ENCODE results near the gene BACH2.

Gene BACH2

DNA sequence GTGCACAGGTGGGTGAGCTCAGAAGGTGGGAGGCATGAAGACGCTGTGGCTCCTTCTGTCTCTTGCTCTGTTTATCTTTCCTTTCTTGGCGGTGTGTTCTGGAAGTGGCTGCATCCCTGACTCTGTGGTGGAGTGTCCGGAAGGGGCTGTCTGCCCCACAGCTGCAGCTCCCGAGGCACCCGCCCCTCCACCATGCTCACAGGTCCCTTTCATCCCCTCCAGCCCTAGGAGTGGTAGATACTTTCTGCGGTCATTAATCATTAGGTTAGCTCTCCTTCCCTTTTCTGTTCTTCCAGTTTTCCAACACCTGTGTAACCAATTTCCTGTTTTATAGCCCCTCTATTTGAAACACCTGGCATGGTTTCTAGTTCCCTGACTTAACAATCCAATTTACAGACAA is 336.8 kb downstream of the BACH2 start:
- no peak for ATAC-seq

DNA sequence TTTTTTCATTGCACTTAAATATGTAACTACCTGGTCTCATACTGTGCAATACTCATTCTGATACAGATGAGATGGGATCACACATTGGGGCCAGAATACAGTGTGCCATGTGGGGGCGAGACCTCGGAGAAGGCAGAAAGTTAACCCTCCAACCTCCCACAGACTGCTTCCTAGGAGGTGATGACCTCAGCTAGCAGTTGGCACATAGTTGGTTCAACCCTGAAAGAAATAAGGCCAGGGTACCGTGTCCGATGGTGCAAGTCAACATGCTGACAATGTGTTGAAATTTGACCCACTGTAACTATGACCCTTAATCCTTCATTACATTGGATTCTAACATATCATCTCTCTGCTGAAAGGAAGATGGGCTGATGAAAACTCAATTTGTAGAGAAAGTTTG is 340.5 kb downstream of the BACH2 start:
- ATAC-seq, result no peak

DNA sequence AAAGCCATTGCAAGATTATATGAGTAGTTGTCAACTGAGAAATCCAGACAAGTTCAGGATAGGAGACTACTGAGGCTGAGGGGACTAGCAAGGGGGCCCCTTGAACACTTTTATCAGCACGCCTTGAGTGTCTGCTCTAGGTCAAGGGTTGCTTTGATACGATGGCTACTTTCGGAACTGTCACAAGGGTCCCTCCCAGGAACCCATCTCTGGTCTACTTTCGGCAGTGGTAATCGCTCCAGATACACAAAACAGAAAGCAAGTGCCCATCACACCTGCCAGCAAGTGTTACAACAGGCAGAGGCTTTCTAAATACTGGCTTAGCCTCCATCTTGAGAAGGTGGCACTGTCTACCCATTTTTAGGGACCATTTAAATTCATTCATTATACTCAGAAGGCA is 341.3 kb downstream of the BACH2 start:
- ATAC-seq, result no peak

DNA sequence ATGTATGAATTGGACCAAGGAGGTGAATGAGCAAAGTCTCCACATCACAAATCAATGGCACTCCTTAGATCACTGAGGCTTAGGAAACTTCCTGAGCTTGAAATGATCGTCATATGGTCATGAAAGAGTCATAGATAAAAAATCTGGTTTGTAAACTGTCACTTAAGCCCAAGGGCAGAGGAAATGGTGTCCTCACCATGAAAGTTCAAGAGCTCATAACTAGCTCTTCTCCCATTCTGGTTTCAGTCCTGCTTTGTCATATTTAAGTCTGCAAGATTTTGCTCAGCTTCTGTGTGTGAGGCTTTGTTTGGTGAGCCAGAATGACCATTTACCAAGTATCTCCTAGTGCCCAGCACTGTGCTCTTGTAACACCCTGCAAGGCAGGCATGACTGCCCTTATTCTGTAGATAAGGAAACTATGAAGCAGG is 341.9 kb downstream of the BACH2 start:
- ATAC-seq, result peak; percentile 33

DNA sequence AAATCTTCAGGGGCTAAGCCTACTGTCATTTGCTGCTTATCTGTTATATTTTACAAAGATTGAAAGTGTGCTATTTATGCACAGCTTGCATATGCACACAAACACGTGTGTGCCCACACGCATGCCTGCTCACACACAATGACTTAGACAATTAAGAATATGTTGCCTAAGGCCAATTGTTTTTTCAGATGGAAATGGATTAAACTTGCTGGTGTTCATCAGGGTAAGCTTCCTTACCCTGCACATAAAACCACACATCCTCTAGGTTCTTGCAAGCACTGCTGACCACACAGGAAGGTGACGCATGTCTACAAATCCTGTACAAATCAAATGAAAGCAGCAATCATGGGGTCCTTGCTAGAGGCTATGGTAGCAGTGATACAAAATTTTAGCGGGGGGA is 344.0 kb downstream of the BACH2 start:
- peak; percentile 82 to 85 for ATAC-seq

DNA sequence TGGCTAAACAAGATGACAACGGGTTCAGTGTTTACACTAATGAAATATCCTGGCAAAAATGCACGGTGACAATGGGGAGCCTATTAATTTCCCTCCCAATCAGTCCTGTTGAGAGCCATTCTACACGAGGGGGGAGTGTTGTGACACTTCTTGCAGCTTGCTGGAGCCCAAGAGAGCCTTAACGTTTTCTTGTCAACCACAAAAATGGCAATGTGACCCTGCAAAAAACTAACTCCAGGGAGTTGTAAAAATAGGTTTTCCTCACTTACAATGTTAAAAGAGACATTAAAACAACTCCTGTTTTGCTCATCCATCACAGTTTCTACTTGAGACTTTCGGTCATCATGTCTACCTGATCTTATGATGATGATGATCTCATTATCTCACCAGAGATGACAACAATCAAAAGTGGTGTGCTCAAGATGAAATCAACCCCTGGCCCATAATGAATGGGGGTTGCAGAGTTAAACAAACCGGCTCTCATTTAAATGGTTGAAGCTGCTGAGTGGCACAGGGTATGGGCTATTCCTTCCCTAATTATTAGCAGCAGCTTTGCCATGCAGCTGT is 344.5 kb downstream of the BACH2 start:
- ATAC-seq, result peak; percentile 49 to 62

DNA sequence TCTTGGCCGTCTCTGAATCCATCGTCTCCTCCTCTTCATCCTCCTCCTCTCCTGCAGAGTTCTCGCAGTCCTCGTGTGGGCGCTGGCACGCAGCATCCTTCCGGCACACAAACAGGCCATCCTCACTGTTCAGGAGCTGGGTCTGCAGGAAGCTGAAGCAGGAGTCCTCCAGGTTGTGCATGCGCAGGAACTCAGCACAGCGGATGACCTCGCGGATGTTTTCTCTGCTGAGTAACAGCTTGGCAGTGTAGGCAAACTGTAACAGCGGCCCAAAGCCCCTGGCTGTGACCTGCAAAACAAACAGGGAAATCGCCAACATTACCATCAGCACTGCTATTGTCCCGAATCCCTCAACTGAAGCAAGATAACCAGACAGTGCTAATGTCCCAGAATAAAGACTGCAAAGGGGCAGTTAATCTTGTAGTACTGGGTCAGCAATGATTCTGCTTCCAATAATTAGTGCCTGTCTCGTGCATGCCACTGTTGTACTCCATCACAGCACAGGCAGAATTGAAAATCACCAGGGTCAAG is 345.0 kb downstream of the BACH2 start:
- no peak for ATAC-seq

DNA sequence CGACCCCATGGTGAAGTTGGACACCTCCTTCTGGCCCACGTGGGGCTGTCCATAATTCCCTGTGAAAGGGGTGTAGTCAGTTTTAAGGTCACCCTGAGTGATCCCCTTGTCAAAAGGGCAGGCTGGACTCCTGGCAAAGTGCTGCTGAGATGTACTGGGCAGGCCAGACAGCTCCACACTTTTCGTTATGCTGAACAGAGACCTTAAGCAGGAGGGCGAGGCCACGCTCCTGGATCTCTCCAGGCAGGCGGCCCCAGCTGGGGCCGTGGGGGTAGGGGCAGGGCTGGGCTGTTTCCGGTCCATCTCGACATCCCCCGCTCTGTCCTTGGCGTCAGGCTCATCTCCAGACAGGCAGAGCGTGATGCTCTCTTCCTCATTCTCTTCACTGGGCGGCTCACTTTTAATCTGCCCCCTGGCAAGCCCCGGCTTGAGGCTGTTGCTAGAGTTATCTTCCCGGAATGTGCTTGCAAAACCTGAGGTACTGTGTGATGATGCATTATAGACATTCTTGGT is 345.7 kb downstream of the BACH2 start:
- no peak for ATAC-seq

DNA sequence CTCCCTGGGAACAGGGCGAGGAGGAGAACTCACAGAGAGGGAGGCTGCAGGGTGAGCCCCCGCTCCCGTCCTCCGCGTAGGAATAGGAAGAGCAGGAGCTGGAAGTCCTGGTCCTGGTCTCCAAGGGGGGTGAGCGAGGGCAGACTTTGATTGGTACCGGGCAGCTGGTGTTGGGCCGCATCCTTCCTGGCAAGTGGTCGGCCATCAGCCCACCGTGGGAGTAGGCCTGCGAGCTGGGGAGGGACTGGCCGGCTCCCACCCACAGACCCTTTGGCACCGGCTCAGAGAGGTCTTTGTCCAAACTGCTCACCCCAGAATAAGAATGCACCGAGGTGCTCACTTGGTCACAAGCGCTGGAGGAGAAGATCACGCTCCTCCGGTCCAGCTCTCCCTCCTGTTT is 346.2 kb downstream of the BACH2 start:
- no peak for ATAC-seq

DNA sequence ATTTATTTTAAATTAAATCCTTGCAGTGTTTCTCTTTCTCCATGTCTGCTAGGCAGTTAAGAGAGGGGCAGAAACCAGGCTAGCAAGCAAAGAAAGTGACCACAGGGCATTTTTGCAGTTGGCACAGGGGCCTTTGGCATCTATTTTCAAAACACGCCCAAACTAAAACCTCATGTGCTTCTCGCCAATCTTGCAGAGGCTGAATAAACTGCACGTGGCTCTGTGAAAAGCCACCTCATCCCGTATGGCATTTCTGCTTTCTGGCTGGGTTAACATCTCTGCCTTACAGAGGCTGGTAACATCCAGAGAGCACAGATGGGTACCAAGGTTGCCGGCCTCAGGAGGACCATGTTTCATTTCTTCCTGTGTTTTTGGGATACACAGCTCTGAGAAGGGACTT is 347.8 kb downstream of the BACH2 start:
- ATAC-seq, result no peak

DNA sequence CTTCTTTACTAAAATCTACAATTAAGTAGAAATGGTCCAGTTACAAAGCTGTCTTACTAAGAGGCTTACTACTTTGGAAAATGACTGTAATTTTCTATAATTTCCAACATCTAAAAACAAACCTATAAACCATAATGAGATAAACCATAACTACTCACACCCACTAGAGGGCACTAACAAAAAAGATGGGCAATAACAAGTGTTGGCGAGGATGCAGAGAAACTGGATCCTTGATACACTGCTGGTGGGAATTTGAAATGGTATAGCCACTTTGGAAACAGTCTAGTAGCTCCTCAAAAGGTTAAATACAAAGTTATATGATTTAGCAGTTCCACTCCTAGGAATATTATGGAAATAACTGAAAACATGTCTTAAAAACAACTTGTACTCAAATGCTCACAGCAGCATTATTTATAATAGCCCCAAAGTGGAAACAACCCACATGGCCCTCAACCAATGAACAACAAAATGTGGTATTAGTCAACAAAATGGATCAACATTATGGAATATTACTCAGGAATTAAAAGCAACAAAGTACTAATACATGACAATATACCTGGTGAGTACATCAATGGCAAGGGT is 351.7 kb downstream of the BACH2 start:
- peak in 1 of 2 donors; percentile 15 for ATAC-seq

DNA sequence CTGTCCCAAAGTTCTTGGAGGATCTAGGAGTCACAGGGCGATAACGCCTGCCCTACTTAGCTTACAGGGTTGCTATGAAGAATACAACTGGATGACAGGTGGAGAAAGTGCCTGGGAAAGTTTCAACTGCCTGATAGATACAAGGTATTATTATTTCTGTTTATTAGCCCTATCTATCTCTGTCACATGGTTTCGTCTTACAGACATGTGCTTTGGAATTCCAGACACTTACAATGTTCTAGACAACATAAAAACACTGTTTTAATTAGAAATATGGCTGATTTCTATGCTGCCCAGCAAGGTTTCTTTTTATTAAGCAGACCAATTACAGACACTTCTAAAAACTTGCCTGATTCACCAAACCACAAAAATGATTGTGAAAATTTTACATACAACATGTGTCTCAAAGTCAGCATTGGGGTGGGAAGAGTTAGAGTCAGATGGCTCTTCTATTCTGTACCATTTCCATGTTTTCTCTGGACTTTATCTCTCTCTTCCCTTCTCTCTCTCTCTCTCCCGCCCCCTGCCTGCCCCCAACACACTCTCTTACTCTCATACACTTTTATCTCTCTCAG is 352.4 kb downstream of the BACH2 start:
- peak; percentile 42 to 45 for ATAC-seq

DNA sequence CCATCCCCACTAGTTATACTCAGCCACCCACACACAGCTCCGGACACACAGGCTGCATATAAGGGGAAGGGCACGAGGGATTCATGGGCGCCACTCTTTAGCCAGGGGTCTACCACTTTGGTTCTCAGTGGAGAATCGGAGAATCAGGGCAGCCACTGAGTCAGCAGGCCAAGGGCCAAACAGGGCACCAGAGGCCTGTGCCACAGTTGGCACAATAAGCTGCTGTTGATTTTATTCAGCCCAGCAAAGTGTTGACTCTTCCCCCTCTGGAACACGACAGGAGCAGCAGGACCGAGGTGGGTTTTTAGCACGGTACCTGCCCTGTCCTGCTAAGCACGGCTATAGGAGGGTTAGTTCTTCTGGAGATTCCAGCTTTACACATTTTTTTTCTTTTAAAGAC is 354.0 kb downstream of the BACH2 start:
- no peak for ATAC-seq

DNA sequence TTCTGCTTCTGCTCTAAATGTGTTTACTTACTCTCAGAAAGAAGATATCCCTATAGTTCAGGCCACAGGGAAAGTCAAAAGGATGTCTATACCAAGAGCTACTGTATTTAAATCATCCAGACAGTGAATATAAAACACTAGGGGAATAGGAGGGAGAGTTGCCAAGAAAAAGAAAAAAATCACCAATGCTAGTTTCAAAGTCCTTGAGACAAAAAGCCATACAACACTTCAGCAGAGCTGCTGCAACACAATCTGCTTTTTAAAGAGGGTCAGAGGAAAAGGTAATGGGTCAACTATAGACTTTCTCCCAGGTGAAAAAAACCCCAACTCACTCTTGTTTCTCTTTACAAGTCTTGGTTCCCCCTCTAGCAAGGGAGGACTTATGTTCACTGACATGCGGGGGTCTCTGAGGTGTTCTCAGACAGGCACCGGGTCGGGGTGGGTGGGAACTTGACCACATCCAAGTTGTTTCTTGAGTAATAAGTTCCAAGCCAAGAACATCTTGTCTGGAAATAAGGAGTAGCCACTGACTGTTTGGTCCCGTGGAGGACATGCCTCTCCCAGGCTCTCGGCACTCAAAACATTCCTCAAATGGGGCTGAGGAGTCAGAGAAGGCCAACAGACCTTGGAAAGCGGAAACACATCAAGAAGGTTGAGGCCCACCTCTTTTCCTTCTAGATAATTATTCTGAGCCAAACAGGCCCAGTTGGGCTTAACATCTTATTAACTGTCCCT is 354.7 kb downstream of the BACH2 start:
- no peak for ATAC-seq

DNA sequence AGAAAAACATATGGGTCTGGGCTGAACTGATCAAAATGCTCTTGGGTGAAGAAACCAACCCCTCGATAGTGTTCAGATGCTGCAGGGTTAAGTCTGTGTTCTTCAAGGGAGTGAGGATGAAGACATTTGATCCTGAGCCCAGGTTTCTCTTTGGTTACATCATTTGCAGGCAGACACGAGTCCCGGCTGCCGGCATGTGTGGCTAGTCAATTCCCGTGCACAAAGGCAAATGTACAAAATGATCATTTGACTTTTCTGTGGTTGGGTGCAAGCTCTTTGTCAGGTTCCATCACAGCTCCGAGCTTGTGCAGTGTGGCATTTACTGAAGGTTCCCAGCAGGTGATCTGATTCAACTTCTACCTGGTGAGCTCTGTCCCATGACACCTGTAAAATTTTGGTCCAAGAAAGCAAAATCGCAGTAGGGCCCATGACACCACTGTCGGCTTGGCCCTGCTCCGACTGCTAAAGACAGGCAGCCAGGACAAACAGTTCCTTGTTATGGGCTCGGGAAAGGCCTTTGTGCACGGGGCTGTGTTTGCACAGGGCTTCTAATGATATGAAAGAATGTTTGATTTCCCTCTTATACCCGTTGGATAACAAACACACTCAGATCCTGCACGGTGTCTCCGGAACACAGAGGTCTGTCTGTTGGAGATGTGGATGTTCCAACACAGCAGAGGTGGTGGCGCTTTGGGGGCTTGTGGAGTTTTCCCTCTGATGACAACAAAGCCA is 355.4 kb downstream of the BACH2 start:
- ATAC-seq, result no peak

DNA sequence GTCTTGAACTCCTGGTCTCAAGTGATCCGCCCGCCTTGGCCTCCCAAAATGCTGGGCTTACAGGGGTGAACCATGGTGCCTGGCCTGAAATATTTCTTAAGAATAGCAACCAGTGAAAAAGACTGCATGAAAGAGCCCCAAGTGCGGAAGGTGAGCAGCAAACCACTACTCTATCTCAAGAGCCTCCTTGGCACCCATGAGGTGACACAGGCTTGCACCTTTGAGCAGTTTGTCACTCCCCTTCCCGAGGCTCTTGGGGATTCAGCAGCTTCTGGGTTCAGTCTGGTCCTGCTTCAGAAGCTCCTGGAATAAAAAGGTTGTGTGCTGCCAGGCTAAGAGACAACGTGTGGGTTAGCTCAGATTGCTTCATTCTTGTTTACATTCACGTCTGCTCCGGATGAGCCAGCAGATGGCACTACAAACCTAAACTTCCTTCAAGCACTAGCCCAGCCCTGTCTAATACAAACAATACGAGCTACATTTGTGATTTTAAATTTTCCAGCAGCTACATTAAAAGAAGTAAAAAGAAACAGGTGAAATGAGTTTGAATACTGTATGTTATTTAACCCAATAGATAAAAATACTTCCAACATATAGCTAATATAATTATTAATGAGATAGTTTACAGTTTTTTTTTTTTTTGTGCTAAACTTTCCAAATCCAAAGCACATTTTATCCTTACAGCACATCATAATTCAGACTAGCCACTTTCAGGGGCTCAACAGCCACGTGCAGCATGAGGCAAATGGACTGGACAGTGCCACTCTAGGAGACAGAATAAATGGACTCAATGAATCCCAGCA is 356.2 kb downstream of the BACH2 start:
- peak; percentile 81 to 88 for ATAC-seq

DNA sequence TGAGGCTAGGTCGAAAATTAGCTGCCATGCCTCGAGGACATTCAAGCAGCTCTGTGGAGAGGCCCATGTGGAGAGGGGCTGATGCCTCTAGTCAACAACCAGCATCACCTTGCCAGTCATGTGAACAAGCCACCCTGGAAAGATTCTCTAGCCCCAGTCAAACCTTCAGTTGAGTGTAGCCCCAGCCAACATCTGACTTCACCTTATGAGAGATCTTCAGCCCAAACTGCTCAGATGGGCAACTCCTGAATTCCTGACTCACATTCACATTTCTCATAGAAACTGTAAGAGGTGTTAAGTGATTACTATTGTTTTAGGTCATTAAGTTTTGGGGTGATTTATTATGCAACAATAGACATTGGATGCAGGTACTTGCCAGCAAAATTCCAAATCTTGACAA is 357.5 kb downstream of the BACH2 start:
- ATAC-seq, result no peak

DNA sequence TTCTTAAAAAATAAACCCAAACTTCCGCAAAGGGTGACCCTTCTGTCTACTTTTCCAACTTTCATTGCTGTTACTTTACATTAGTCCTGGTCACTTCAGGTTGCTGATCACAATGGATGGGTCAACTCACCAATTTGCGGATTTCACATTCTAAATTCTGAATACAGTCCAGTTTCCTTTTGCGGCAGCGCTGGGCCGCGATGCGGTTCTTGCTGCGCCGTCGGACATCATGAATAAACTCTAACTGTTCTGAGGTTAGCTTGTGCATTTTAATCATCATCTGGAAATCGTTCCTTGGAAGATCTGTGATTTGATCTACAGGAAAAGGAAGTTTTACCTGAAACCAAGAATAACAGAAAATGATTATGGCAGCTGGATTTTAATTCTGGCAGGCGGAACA is 358.6 kb downstream of the BACH2 start:
- ATAC-seq, result no peak

DNA sequence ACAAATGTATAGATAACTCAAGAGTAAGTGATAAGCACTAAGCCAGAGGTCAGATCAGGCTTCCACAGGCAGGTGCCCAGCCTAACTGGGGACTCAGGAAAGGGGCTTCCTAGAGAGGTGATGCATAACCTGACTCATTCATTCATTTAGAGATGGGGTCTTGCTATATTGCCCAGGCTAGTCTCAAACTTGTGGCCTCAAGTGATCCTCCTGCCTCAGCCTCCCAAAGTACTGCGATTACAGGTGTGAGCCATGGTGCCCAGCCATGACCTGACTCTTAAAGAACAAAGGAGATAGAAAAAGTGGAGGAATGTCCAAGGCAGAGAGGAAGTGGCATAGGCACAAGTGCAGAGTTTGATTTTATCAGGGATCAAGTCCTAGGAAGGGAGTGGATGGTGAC is 360.5 kb downstream of the BACH2 start:
- ATAC-seq, result no peak

DNA sequence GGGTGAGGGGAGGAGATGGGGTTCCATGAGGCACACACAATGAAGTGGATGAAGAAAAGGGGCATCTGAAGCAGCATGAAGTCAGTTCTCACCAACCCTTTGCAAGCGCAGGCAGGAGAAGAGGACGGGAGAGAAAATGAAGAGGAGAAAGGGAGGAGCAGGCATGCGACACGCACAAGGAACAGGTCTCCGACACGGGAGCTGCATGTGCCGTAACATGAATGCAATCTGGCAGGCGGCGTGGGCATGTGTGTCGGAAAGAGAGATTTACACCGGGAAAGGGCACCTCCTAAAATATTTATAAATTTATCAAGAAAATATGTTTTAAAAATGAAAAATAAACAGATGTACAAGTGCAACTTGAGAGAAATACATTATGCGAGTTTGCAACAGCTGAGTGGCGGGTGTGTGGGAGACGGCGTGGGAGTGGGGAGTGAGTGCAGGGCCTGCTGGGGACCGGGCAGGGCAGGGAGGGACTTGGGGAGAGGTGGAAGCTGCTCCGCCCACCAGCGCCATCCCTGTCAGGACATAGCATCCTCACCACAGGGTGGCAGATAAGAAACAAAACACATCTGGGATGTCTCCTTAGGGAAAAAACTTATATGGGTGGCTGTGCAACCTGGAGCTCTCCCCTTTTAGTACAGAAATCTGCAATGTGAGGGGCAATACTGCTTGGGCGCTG is 361.8 kb downstream of the BACH2 start:
- no peak for ATAC-seq

DNA sequence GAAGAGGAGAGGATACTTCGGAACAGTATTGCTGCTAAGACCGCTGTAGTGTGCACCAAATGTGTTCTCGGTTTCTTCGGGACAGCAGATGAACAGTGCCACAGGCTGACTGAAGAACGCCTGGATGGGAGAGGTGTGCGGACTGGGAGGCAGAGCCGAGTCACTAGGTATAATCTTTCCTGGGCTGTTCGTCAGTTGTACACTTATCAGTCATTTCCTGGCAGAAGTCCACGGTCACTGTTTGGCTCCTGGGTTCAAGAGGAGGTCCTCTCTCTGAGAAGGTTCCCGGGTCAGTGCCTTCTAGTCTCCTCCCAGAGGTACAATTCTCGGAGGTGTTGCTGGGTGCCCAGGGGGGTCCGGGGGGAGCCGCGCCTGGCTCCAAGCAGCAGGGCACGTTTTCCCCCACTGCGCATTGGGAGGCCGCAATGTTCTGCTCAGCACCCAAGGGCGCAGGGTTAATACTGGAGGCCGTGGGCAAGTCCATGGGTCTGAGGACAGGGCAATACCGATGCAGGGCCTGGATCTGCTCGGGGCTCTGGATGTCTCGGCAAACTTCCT is 364.3 kb downstream of the BACH2 start:
- ATAC-seq, result no peak
